ENCODE data around the gene ABCB4. TPM values are rescaled to one million over a fixed set of nuclear protein-coding genes. Genes with fewer than 3 reads are reported as not detected.

The ABCB4 gene
- total RNA-seq, 1 donor from 2014 or later = 4.0 TPM

Other genes with a start within 250 kb of the ABCB4 start
- gene CROT, start 130.0 kb downstream of the ABCB4 start, total RNA-seq = 96.9 TPM
- gene ABCB1, start 125.2 kb upstream of the ABCB4 start, total RNA-seq = 17.6 TPM
- 2.8 TPM for gene RUNDC3B, start 152.7 kb upstream of the ABCB4 start, total RNA-seq

Measured in ureter (tissue), 1 donor.